ENCODE measurements around the gene CCDC27. TPM values are rescaled to one million over a fixed set of nuclear protein-coding genes. Genes with fewer than 3 reads are reported as not detected.

Gene CCDC27
- total and polyA plus RNA-seq, 3 donors from 2014 or later: 10.6 to 28.4 (median 18.3) TPM

- intact Hi-C loops (cut with DNase I; ENCODE audit: low total_unique reads): no loop called here
Measured at GRCh38 chr1:3772715-3773571, 20.7 kb downstream of the CCDC27 start, which contains the start of gene SMIM1. SMIM1 (plus strand) TSS chr1:3772749; CDS start chr1:3775374, 2,625 bp downstream.

DNA sequence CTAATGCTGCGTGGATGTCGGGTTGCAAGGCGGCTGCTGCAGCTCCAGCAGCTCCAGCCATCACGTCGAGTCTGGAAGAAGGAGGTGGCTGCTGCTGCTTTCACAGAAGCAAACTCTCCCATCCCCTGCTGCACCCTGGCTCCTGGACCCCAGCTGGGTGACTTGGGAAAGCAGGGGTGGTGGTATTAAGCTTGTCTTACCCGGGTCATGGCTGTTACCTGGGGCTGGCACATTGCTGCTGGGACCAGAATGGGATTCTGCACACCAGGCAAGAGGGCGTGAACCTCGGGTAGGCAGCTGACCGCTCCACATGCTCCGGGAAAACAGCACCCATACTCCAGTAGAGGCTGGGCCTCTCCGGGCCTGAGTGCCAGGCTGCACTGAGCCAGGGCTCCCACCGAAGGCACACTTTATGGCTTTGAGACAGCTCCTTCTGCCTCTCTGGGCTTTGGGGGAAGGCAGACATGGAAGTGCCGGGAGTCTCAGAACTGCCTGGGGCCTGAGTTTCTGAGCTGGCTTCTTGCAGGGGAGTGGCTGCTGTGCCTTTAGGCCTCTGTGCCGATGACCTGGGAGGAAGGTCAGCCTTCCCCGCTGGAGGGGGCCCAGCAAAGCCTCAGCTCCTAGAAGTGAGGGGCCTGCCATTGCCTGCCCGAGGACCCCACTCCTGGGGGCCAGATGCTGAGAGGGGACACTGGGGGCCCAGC lies 21.5 kb downstream of the CCDC27 start:
- no peaks in the 10 kb centered on the region for H3K27me3 ChIP-seq
- no peaks in the 10 kb centered on the region for H3K36me3 ChIP-seq (ENCODE audit: low read depth, missing control alignments)
- H3K4me1 ChIP-seq: peaks cover 45% of the 10 kb centered on the region
- H3K27ac ChIP-seq: peak overlapping the region; percentile 76
- intact Hi-C loops (cut with DNase I; ENCODE audit: low total_unique reads): no loop called here
- H3K4me3 ChIP-seq: peak overlapping the region; percentile 62 to 70
- no peaks in the 10 kb centered on the region for H3K9me3 ChIP-seq
- no peak for DNase-seq
- TF ChIP-seq POLR2A (IDR thresholded peaks at IDR 0.05) (no peak), CTCF (IDR thresholded peaks at IDR 0.05) (no peak)
- WGBS, 2 donors: 52 to 68% methylated on average over 7 to 15 of the region's 16 CpGs

More at GRCh38 chr1:3772715-3773571, 20.7 kb downstream of the CCDC27 start, which contains the start of gene SMIM1:
- peak; percentile 43 for DNase-seq
- 9 to 15% methylated on average over 7 to 42 of the region's 55 CpGs for WGBS, 2 donors
- Histone ChIP-seq H3K9me3 (no peaks in the 10 kb centered on the region), H3K27me3 (no peaks in the 10 kb centered on the region), H3K36me3 (ENCODE audit: low read depth, missing control alignments) (no peaks in the 10 kb centered on the region), H3K27ac (peak within 1 kb of the TSS; percentile 76 to 87), H3K4me3 (peak within 1 kb of the TSS; percentile 62 to 70), H3K4me1 (peaks cover 45% of the 10 kb centered on the region)
- no peak for TF ChIP-seq CTCF (IDR thresholded peaks at IDR 0.05)
- no peak for TF ChIP-seq POLR2A (IDR thresholded peaks at IDR 0.05)

- H3K36me3 ChIP-seq (ENCODE audit: low read depth, missing control alignments): no peaks in the 10 kb centered on the region
- TF ChIP-seq POLR2A (IDR thresholded peaks at IDR 0.05) (no peak), CTCF (IDR thresholded peaks at IDR 0.05) (no peak)
- H3K4me3 ChIP-seq: peak overlapping the region in 1 of 2 donors; percentile 70
- 43 to 62% methylated on average over 16 to 19 of the region's 19 CpGs for WGBS, 2 donors
- H3K27me3 ChIP-seq: no peaks in the 10 kb centered on the region
- peaks cover 45% of the 10 kb centered on the region for H3K4me1 ChIP-seq
- DNase-seq: no peak
- H3K9me3 ChIP-seq: no peaks in the 10 kb centered on the region
- intact Hi-C loops (cut with DNase I; ENCODE audit: low total_unique reads): no loop called here
- peak overlapping the region; percentile 76 for H3K27ac ChIP-seq
Measured at GRCh38 chr1:3774276-3774945, 22.2 kb downstream of the CCDC27 start.

- intact Hi-C loops (cut with DNase I; ENCODE audit: low total_unique reads): no loop called here
- H3K36me3 ChIP-seq (ENCODE audit: low read depth, missing control alignments): no peaks in the 10 kb centered on the region
- H3K9me3 ChIP-seq: no peaks in the 10 kb centered on the region
- H3K27me3 ChIP-seq: no peaks in the 10 kb centered on the region
- H3K27ac ChIP-seq: peak overlapping the region; percentile 76
- peak; percentile 92 for DNase-seq
- 33 to 53% methylated on average over 3 to 17 of the region's 17 CpGs for whole genome bisulfite sequencing, 2 donors
- no peak for TF ChIP-seq CTCF (IDR thresholded peaks at IDR 0.05)
- no peak overlapping the region for H3K4me3 ChIP-seq
- peaks cover 45% of the 10 kb centered on the region for H3K4me1 ChIP-seq
Measured at GRCh38 chr1:3774946-3775489, 22.8 kb downstream of the CCDC27 start.
